Naive thymus-derived CD8-positive, alpha-beta T cell (primary cell): ENCODE measurements around the gene DDR1. TPM values are rescaled to one million over a fixed set of nuclear protein-coding genes. Genes with fewer than 3 reads are reported as not detected.
"Not testable (repeated sequence)": the region's sequence is repeated elsewhere in the genome, so short reads cannot be mapped to it uniquely, and the experiment has no call there.

Experiments used
- ATAC-seq, 2 donors: fragments of 150-1000 bp; cut with Tn5 transposase in 1 of 2; sonication (Bioruptor Pico), chemical (Tn5 transposase) in 1 of 2; 1 replicate in 1 of 2; 2 replicates in 1 of 2; pipeline ENCODE4 v1.10.0; 2021; ENCODE audit warnings: mild to moderate bottlenecking in 2 of 2, moderate library complexity in 2 of 2
- POLR2A ChIA-PET: fragments of 350-600 bp; sonication (Branson Sonifier 250); formaldehyde crosslinking; loops from one replicate; lab custom pipeline; 2021; ENCODE audit warnings: antibody characterized with exemption; lab: Charles Lee
- DNase-seq, 10 donors: peaks; one replicate each; pipeline versions ENCODE4 v3.0.0 to v3.0.0-alpha.2; 2020 to 2022
- H3K27ac Mint-ChIP-seq, 10 donors: one replicate each; pipeline ENCODE4 v1.8.0; 2020 to 2022; ENCODE audit warnings: mild to moderate bottlenecking in 10 of 10, mixed read lengths in 10 of 10, moderate library complexity in 4 of 10, inconsistent platforms in 1 of 10
- H3K27me3 Mint-ChIP-seq, 5 donors: one replicate each; pipeline ENCODE4 v1.8.0; 2021 to 2022; ENCODE audit warnings: mixed read lengths in 5 of 5
- H3K36me3 Mint-ChIP-seq, 3 donors: one replicate each; pipeline ENCODE4 v1.8.0; 2020 to 2022; ENCODE audit warnings: mixed read lengths in 3 of 3, mild to moderate bottlenecking in 2 of 3, inconsistent platforms in 1 of 3
- H3K4me1 Mint-ChIP-seq, 4 donors: one replicate each; pipeline ENCODE4 v1.8.0; 2021 to 2022; ENCODE audit warnings: mixed read lengths in 4 of 4
- H3K4me3 Mint-ChIP-seq, 10 donors: one replicate each; pipeline ENCODE4 v1.8.0; 2020 to 2022; ENCODE audit warnings: mild to moderate bottlenecking in 10 of 10, mixed read lengths in 10 of 10, moderate library complexity in 6 of 10, inconsistent platforms in 1 of 10
- H3K9me3 Mint-ChIP-seq, 9 donors: one replicate each; pipeline ENCODE4 v1.8.0; 2020 to 2022; ENCODE audit warnings: mixed read lengths in 9 of 9, mild to moderate bottlenecking in 3 of 9, inconsistent platforms in 1 of 9, moderate library complexity in 1 of 9
- polyA plus RNA-seq, 3 donors: library from polyadenylated mRNA; unstranded; fragments of 300-500 nt; fragmentation: Illumina TruSeq; gene quantifications; one replicate each; pipeline ENCODE4 v1.2.3, GENCODE V29; 2021
- total RNA-seq, 8 experiments: library from RNA in 2 of 8; stranded (reverse) in 2 of 8; gene quantifications; one replicate each; pipeline ENCODE4 v1.2.3 and lab custom pipeline; 2021 to 2026

Gene DDR1
- total and polyA plus RNA-seq, 5 experiments from 2014 or later: 0.57 to 22.8 (median 5.4) TPM

DNA sequence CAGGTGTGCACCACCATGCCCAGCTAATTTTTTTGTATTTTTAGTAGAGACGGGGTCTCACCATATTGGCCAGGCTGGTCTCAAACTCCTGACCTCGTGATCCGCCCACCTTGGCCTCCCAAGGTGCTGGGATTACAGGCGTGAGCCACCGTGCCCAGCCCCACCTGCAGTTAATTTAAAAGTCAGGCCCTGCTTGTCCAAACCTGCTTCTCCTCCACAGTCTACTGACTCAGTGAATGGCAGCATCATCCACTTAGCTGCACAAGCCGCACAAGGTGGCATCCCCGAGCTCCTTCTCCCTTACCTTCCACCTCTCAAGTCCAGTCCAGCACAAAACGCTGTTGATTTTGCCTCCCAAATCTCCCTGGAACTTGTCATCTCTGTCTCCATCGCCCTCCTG, 17.9 kb downstream of the DDR1 start:
- H3K36me3 Mint-ChIP-seq: peaks cover 0 to 11% (median 0%) of the 10 kb centered on the region in 3 donors
- H3K4me1 Mint-ChIP-seq: peaks cover 0 to 13% (median 2%) of the 10 kb centered on the region in 4 donors
- peak overlapping the region in 1 of 10 donors; percentile 78 for H3K27ac Mint-ChIP-seq
- POLR2A ChIA-PET: interaction anchor here (0.6 kb wide), 1 partner anchor 297 kb away, joined by 7 read pairs; no protein-coding TSS in a partner anchor
- DNase-seq, H3K27me3 Mint-ChIP-seq, H3K9me3 Mint-ChIP-seq, ATAC-seq, H3K4me3 Mint-ChIP-seq: not testable (repeated sequence)

DNA sequence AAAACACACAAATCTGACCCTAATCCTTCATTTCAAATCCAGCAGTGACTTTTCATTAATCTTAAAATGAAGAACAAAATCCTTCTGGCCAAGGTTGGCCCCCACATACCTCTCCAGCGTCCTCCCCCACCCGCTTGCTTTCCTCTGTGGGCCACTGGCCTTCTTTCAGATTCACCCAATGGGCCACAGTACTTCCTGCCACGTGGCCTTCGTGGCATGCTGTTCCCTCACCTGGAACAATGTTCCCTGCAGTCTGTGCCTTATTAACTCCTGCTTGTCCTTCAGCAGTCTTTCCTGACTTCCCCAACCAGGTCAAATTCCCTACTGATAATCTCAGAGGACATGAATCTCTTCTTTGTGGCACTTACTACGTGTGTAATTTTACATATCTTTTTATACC, 18.4 kb downstream of the DDR1 start:
- H3K4me1 Mint-ChIP-seq: peaks cover 1 to 17% (median 4%) of the 10 kb centered on the region in 4 donors
- no peak for DNase-seq
- no peak for ATAC-seq
- H3K9me3 Mint-ChIP-seq: no peaks in the 10 kb centered on the region
- H3K27ac Mint-ChIP-seq: peak overlapping the region in 2 of 10 donors; percentile 7 to 78
- H3K27me3 Mint-ChIP-seq: no peaks in the 10 kb centered on the region
- no peak overlapping the region for H3K4me3 Mint-ChIP-seq
- POLR2A ChIA-PET: interaction anchor here (0.8 kb wide), 1 partner anchor 19 kb away, joined by 3 read pairs; no protein-coding TSS in a partner anchor
- H3K36me3 Mint-ChIP-seq: peaks cover 0 to 11% (median 0%) of the 10 kb centered on the region in 3 donors

DNA sequence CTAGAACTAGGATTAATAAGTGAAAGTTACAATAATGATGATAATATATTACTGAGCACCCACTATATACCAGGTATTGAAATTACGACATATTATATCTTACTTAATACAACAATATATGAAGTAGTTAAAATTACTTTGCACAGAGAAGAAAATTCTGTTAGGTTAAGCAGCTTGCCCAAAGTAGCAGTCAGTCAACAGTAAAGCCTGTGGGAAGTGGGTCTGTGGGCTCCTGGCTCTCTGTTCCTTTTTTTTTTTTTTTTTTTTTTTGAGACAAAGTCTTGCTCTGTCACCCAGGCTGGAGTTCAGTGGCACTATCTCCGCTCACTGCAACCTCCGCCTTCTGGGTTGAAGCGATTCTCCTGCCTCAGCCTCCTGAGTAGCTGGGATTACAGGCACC, 18.9 kb downstream of the DDR1 start:
- DNase-seq (no peak), ATAC-seq (no peak)
- Mint-ChIP-seq H3K27me3 (no peaks in the 10 kb centered on the region), H3K27ac (no peak overlapping the region), H3K4me3 (no peak overlapping the region), H3K4me1 (peaks cover 7 to 22% (median 9%) of the 10 kb centered on the region in 4 donors), H3K9me3 (no peaks in the 10 kb centered on the region), H3K36me3 (peaks cover 0 to 8% (median 0%) of the 10 kb centered on the region in 3 donors)
- POLR2A ChIA-PET: interaction anchor here (0.8 kb wide), 1 partner anchor 19 kb away, joined by 3 read pairs; no protein-coding TSS in a partner anchor

DNA sequence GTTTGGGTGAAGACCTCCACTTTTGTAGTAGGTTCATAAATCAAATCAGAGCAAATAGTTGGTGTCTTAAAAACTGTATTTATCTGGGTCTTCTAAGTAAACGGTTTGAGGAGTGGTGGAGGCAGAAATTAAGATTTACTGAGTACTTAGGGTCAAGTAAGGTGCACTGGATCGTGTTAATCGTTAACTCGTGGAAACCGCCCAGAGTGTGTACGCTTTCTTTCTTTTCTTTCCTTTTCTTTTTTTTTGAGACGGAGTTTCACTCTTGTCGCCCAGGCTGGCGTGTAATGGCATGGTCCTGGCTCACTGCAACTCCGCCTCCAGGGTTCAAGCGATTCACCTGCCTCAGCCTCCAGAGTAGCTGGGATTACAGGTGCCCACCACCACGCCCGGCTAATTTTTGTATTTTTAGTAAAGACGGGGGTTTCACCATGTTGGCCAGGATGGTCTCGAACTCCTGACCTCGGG, 23.0 kb downstream of the DDR1 start:
- peak overlapping the region; percentile 10 to 89 (median 51) for H3K27ac Mint-ChIP-seq
- peaks cover 16 to 31% (median 24%) of the 10 kb centered on the region in 4 donors for H3K4me1 Mint-ChIP-seq
- POLR2A ChIA-PET: interaction anchor here (0.5 to 3.6 kb wide), 7 partner anchors 12 to 754 kb away, joined by 3 to 18 read pairs (median 3); partner anchors contain the start of genes DDR1 and TRIM39
- not testable (repeated sequence) for H3K9me3 Mint-ChIP-seq, H3K27me3 Mint-ChIP-seq, DNase-seq, ATAC-seq
- peak overlapping the region; percentile 97 to 100 (median 99) for H3K4me3 Mint-ChIP-seq
- peaks cover 0 to 19% (median 5%) of the 10 kb centered on the region in 3 donors for H3K36me3 Mint-ChIP-seq

DNA sequence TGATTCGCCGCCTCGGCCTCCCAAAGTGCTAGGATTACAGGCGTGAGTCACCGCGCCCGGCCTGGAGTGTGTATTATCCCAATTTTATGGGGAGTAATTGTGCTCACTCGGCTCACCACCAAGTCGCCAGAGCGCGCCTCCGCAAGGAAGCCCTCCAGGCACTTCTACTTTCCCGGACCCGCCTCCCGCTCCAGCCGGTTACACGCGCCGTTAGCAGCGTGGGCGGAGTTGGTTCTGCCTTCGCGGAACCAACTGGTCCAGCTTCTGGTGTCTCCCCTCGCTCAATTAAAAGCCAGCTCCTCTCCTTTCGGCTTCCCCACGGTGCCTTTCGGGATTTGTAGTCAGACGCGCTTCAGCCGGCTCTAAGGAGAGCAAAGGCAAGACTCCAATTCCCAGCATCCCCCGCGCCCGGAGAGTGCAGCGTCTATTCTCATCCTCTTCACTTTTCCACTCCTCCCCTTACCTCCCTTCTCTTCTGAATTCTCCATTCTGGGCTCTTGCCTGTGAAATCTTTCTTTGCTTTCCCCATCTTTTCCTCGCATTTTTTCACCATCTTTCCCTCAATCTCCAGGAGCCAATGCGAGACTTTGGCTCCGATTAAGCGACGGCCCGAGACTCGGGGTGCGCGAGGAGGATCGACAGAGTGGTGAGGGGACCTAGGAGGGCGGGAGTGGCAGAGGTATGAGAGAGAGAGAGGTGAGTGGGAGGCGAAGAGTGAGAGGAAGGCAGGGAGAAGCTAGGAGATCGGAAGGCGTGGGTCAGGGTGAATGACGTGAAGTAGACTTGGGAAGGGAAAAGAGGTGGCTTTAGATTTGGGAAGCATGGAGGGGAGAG, 23.7 kb downstream of the DDR1 start, which contains the start of gene GTF2H4:
GTF2H4 (plus strand) TSS at position 450 of the 834 bp plus-strand sequence.
- POLR2A ChIA-PET: interaction anchor here (0.5 to 3.6 kb wide), 8 partner anchors 11 to 753 kb away, joined by 3 to 18 read pairs (median 4); partner anchors contain the start of genes DDR1 and TRIM39
- ATAC-seq (peak; percentile 97 to 99), DNase-seq (peak; percentile 83 to 96 (median 92))
- H3K4me3 Mint-ChIP-seq: peak within 1 kb of the TSS; percentile 97 to 100 (median 99)
- H3K27ac Mint-ChIP-seq: peak within 1 kb of the TSS; percentile 54 to 93 (median 86)
- H3K36me3 Mint-ChIP-seq: peaks cover 0 to 22% (median 5%) of the 10 kb centered on the region in 3 donors
- peaks cover 20 to 30% (median 26%) of the 10 kb centered on the region in 4 donors for H3K4me1 Mint-ChIP-seq
- H3K9me3 Mint-ChIP-seq: no peaks in the 10 kb centered on the region
- no peaks in the 10 kb centered on the region for H3K27me3 Mint-ChIP-seq

DNA sequence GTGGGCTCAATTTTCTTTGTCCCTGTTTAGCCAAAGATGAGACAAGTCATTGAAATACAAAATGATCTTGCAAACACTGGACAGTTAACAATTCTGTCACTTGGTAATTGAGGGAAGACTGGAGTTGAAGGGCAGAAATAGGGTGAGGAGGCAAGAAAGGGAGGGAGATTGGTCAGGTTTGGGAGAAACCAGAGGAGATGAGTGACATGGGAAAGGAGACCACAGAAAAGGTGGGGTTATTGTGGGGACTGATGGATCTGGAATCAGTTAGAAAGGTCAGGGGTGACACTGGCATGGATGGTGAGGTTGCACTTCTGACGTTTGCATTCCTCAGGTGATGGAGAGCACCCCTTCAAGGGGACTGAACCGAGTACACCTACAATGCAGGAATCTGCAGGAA, 24.4 kb downstream of the DDR1 start:
- POLR2A ChIA-PET: interaction anchor here (0.6 to 1.9 kb wide), 3 partner anchors 47 to 438 kb away, joined by 3 to 9 read pairs (median 4); no protein-coding TSS in a partner anchor
- H3K4me1 Mint-ChIP-seq: peaks cover 20 to 38% (median 28%) of the 10 kb centered on the region in 4 donors
- no peaks in the 10 kb centered on the region for H3K27me3 Mint-ChIP-seq
- H3K9me3 Mint-ChIP-seq: no peaks in the 10 kb centered on the region
- ATAC-seq (no peak), DNase-seq (no peak)
- peak overlapping the region; percentile 97 to 100 (median 99) for H3K4me3 Mint-ChIP-seq
- H3K36me3 Mint-ChIP-seq: peaks cover 0 to 22% (median 5%) of the 10 kb centered on the region in 3 donors
- H3K27ac Mint-ChIP-seq: peak overlapping the region in 8 of 10 donors; percentile 44 to 93 (median 80)

DNA sequence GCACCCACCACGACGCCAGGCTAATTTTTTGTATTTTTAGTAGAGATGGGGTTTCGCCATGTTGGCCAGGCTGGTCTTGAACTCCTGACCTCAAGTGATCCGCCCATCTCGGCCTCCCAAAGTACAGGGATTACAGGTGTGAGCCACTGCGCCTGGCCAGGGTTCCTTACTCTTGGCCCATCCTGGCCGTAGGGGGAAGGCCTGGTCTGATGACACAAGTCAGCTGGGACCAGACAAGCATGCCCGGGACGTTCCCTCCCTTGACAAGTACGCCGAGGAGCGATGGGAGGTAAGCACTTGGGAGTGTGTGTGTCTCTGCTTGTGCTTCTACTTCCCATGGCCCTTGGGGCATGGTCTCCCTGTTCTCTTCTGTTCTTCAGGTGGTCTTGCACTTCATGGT, 26.2 kb downstream of the DDR1 start:
- not testable (repeated sequence) for ATAC-seq, H3K27ac Mint-ChIP-seq, H3K27me3 Mint-ChIP-seq, H3K9me3 Mint-ChIP-seq, DNase-seq
- H3K4me3 Mint-ChIP-seq: peak overlapping the region in 3 of 10 donors; percentile 38 to 59 (median 45)
- peaks cover 0 to 22% (median 5%) of the 10 kb centered on the region in 3 donors for H3K36me3 Mint-ChIP-seq
- peaks cover 23 to 48% (median 42%) of the 10 kb centered on the region in 4 donors for H3K4me1 Mint-ChIP-seq
- POLR2A ChIA-PET: interaction anchor here (1.2 kb wide), 1 partner anchor 25 kb away, joined by 3 read pairs; no protein-coding TSS in a partner anchor

DNA sequence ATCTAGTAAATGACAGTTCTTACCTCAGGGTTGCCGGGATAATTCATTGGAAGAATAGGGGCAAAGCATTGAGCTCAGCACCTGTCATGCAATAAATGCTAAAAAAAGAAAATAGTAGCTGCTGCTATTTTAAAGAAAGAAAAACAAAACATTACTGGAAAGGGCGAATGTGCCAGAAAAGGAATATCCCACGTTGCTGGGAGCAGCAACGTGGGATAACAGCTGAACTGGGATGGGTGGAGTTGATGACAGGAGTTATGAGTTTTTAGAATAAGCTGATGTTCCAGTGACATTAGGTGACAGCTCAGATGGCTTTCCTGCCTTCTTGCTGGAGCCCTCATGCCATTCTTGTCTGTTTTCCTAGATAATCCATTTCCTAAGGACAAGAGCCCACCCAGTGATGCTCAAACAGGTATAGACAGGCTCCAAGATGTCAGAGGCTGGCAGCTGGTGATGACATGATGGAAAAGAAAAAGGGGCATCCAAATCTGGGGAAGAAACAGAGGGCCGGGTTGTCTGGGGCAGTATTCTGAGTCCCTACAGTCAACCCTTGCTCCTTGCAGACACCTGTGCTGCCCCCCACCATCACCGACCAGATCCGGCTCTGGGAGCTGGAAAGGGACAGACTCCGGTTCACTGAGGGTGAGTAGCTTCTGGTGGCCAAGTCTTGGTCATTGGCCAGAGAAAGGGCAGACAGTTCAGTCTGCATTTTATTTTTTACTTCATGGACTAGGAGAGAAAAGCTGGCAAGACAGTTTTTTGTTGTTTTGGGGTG, 28.6 kb downstream of the DDR1 start:
- DNase-seq (no peak), ATAC-seq (no peak)
- Mint-ChIP-seq H3K27me3 (no peaks in the 10 kb centered on the region), H3K36me3 (peaks cover 0 to 44% (median 16%) of the 10 kb centered on the region in 3 donors), H3K4me3 (peak overlapping the region; percentile 86 to 97 (median 95)), H3K27ac (peak overlapping the region in 8 of 10 donors; percentile 50 to 92 (median 76)), H3K9me3 (no peaks in the 10 kb centered on the region), H3K4me1 (peaks cover 30 to 61% (median 47%) of the 10 kb centered on the region in 4 donors)
- POLR2A ChIA-PET: interaction anchor here (0.9 to 3.3 kb wide), 5 partner anchors 28 to 173 kb away, joined by 3 to 22 read pairs (median 9); partner anchors contain the start of gene DDR1

DNA sequence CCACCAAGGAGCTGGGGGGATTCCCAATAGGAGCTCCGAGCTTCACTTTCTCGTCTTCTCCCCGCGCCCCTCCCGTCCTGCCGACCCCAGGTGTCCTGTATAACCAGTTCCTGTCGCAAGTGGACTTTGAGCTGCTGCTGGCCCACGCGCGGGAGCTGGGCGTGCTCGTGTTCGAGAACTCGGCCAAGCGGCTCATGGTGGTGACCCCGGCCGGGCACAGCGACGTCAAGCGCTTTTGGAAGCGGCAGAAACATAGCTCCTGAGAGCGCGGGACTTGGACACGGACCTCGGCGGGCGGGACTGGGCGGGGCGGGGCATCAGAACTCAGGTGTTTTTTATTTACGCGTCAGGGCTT, 29.4 kb downstream of the DDR1 start:
- Mint-ChIP-seq H3K4me1 (peaks cover 24 to 54% (median 40%) of the 10 kb centered on the region in 4 donors), H3K36me3 (peaks cover 0 to 49% (median 16%) of the 10 kb centered on the region in 3 donors), H3K4me3 (peak overlapping the region; percentile 86 to 97 (median 95)), H3K27me3 (no peaks in the 10 kb centered on the region), H3K9me3 (no peaks in the 10 kb centered on the region), H3K27ac (peak overlapping the region in 9 of 10 donors; percentile 50 to 93 (median 84))
- POLR2A ChIA-PET: interaction anchor here (0.6 to 3.3 kb wide), 9 partner anchors 29 to 217 kb away, joined by 3 to 22 read pairs (median 4); partner anchors contain the start of gene DDR1
- ATAC-seq: no peak
- no peak for DNase-seq

DNA sequence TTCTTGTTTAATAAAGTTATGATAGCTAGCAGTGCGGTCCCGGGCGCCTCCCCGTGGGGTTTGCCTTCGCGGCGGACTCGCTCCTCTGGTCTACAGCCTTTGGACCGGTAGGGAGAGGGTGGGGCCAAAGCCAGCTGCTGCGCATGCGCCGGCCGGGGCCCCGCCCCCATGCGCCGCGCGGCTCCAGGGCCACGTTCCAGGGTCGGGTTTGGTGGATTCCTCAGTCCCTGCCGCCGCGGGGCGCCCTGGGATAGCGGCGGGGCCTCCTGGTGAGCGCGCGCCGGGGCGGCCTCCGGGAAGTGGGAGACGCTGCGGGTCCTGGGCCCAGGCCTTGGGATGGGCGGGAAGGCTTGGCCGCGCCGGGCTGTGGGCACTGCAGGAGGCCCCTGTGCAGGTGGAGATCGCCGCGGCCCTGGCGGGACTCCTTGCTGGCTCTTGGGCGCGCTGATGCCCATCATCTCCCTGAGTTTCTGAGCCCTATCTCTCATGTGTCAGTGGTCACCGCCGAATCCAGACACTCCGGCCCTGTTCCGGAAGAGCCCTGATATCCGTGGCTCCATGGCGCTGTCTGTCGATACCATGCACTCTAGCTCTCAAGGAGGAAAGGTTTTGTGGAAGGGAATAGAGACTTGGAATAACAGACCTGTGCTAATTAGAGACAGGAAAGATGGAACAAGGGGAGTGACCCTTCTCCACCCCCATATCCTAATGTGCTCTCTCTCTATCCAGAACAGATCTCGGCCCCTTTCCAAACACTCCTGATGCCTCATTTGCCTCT, 29.9 kb downstream of the DDR1 start, which contains the start of gene VARS2:
VARS2 (plus strand) TSS at position 163 of the 778 bp plus-strand sequence; CDS start at position 762, 599 bp downstream.
- ATAC-seq (peak; percentile 96 to 97), DNase-seq (peak; percentile 66 to 94 (median 85))

More for the DNA sequence above, 29.9 kb downstream of the DDR1 start, which contains the start of gene VARS2:
- Mint-ChIP-seq H3K27me3 (no peaks in the 10 kb centered on the region), H3K27ac (peak within 1 kb of the TSS; percentile 85 to 97 (median 93)), H3K4me3 (peak within 1 kb of the TSS; percentile 86 to 97 (median 95)), H3K9me3 (no peaks in the 10 kb centered on the region), H3K4me1 (peaks cover 26 to 48% (median 34%) of the 10 kb centered on the region in 4 donors), H3K36me3 (peaks cover 0 to 52% (median 16%) of the 10 kb centered on the region in 3 donors)
- POLR2A ChIA-PET: interaction anchor here (0.5 to 3.3 kb wide), 12 partner anchors 29 to 216 kb away, joined by 3 to 22 read pairs (median 4); partner anchors contain the start of gene DDR1
